PFSK-1 (cell line): ENCODE data around the gene CCDC171.

ENCODE experiments used
- TAF1 ChIP-seq: IDR thresholded peaks from 2 replicates; pipeline ENCODE4 v1.6.1; 2012; ENCODE audit warnings: low read length, control low read depth, borderline replicate concordance; ENCODE audit not compliant: insufficient read depth
- TF ChIP-seq, protein P1 (sequence below), 2 experiments: IDR thresholded peaks; 2 replicates each; pipeline versions ENCODE4 v1.6.1 to v1.8.0; 2011 to 2012; ENCODE audit warnings: low read depth in 2 of 2, low read length in 2 of 2, control low read depth in 1 of 2, inconsistent platforms in 1 of 2, mild to moderate bottlenecking in 1 of 2, moderate library complexity in 1 of 2; ENCODE audit not compliant: insufficient read depth in 1 of 2

DNA sequence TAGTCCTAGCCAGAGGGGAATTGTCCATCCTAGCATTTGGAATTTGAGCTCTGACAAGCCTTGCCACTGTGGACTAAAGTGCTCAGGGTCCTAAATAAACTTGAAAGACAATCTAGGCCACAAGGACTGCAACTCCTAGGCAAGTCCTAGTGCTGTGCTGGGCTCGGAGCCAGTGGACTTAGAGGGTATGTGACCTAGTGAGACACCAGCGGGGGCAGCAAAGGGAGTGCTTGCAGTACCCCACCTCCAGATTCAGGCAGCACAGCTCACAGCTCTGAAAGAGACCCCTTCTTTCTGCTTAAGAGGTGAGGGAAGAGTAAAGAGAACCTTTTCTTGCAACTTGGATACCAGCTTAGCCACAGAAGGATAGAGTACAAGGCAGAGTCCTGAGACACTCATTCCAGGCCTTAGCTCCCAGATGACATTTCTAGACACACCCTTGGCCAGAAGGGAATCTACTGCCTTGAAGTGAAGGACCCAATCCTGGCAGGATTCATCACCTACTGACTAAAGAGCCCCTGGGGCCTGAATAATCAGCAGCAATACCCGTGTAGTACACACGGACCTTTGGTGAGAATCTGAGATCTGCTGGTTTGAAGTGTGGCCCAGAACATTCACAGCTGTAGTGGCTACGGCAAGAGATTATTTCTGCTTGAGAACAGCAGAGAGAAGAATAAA, 164.6 kb downstream of the CCDC171 start:
- TF ChIP-seq, protein P1, sequence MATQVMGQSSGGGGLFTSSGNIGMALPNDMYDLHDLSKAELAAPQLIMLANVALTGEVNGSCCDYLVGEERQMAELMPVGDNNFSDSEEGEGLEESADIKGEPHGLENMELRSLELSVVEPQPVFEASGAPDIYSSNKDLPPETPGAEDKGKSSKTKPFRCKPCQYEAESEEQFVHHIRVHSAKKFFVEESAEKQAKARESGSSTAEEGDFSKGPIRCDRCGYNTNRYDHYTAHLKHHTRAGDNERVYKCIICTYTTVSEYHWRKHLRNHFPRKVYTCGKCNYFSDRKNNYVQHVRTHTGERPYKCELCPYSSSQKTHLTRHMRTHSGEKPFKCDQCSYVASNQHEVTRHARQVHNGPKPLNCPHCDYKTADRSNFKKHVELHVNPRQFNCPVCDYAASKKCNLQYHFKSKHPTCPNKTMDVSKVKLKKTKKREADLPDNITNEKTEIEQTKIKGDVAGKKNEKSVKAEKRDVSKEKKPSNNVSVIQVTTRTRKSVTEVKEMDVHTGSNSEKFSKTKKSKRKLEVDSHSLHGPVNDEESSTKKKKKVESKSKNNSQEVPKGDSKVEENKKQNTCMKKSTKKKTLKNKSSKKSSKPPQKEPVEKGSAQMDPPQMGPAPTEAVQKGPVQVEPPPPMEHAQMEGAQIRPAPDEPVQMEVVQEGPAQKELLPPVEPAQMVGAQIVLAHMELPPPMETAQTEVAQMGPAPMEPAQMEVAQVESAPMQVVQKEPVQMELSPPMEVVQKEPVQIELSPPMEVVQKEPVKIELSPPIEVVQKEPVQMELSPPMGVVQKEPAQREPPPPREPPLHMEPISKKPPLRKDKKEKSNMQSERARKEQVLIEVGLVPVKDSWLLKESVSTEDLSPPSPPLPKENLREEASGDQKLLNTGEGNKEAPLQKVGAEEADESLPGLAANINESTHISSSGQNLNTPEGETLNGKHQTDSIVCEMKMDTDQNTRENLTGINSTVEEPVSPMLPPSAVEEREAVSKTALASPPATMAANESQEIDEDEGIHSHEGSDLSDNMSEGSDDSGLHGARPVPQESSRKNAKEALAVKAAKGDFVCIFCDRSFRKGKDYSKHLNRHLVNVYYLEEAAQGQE (IDR thresholded peaks at IDR 0.05; ENCODE audit: insufficient read depth in 1 of 2, low read depth in 2 of 2, low read length in 2 of 2), result no peak
- no peak for TF ChIP-seq TAF1
